Measurements from ENCODE around the gene TP53INP2. TPM values are rescaled to one million over a fixed set of nuclear protein-coding genes. Genes with fewer than 3 reads are reported as not detected.

The TP53INP2 gene
- polyA plus RNA-seq, 1 of the 3 experiments (the other 2 are of a cell fraction): 6.4 TPM

DNA sequence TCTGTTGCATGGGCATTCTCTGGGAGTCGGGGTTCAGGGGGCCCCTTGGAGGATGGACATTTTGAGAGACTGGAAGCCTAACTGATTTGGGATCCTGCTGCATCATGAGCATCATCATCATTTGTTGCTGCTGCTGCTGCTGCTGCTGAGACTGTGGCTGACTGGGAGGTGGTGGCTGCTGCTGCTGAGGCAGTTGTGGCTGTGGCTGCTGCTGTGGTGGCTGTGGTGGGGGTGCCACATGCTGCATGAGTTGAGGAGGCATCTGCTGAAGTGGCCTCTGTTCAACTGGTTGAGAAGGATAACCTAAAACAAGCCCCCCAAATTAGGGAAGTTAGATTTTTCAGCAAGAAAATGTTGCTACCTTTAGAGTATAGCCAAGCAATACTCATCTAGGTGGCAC is 38.9 kb downstream of the TP53INP2 start:
- TF ChIP-seq TCF12 (IDR thresholded peaks at IDR 0.05): no peak
- TF ChIP-seq, protein P1, sequence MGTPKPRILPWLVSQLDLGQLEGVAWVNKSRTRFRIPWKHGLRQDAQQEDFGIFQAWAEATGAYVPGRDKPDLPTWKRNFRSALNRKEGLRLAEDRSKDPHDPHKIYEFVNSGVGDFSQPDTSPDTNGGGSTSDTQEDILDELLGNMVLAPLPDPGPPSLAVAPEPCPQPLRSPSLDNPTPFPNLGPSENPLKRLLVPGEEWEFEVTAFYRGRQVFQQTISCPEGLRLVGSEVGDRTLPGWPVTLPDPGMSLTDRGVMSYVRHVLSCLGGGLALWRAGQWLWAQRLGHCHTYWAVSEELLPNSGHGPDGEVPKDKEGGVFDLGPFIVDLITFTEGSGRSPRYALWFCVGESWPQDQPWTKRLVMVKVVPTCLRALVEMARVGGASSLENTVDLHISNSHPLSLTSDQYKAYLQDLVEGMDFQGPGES (IDR thresholded peaks at IDR 0.05; ENCODE audit: low read depth, low read length): no peak
- no peak for TF ChIP-seq TAF1 (IDR thresholded peaks at IDR 0.05; ENCODE audit: borderline replicate concordance, low read depth, low read length)
- TF ChIP-seq MXI1 (IDR thresholded peaks at IDR 0.05; ENCODE audit: low read depth, low read length): no peak
- TF ChIP-seq YY1 (IDR thresholded peaks at IDR 0.05; ENCODE audit: low read depth): no peak
- TF ChIP-seq RCOR1 (IDR thresholded peaks at IDR 0.05; ENCODE audit: low read length): no peak
- no peak for TF ChIP-seq ELF1 (IDR thresholded peaks at IDR 0.05)
- no peak for TF ChIP-seq MEF2A (IDR thresholded peaks at IDR 0.05; ENCODE audit: borderline replicate concordance, low read depth)
- no peak for TF ChIP-seq FOSL2 (IDR thresholded peaks at IDR 0.05; ENCODE audit: borderline replicate concordance, low read depth)
- TF ChIP-seq, protein P2, sequence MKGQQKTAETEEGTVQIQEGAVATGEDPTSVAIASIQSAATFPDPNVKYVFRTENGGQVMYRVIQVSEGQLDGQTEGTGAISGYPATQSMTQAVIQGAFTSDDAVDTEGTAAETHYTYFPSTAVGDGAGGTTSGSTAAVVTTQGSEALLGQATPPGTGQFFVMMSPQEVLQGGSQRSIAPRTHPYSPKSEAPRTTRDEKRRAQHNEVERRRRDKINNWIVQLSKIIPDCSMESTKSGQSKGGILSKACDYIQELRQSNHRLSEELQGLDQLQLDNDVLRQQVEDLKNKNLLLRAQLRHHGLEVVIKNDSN (IDR thresholded peaks at IDR 0.05; ENCODE audit: borderline replicate concordance, low read depth): no peak
- TF ChIP-seq SIN3A (IDR thresholded peaks at IDR 0.05; ENCODE audit: borderline replicate concordance, low read depth, low read length): no peak
- no peak for TF ChIP-seq SMC3 (IDR thresholded peaks at IDR 0.05; ENCODE audit: low read depth, low read length)
- TF ChIP-seq RAD21 (IDR thresholded peaks at IDR 0.05; ENCODE audit: low read length): no peak
- TF ChIP-seq GABPA (IDR thresholded peaks at IDR 0.05; ENCODE audit: low read depth): no peak
- TF ChIP-seq, protein P3, sequence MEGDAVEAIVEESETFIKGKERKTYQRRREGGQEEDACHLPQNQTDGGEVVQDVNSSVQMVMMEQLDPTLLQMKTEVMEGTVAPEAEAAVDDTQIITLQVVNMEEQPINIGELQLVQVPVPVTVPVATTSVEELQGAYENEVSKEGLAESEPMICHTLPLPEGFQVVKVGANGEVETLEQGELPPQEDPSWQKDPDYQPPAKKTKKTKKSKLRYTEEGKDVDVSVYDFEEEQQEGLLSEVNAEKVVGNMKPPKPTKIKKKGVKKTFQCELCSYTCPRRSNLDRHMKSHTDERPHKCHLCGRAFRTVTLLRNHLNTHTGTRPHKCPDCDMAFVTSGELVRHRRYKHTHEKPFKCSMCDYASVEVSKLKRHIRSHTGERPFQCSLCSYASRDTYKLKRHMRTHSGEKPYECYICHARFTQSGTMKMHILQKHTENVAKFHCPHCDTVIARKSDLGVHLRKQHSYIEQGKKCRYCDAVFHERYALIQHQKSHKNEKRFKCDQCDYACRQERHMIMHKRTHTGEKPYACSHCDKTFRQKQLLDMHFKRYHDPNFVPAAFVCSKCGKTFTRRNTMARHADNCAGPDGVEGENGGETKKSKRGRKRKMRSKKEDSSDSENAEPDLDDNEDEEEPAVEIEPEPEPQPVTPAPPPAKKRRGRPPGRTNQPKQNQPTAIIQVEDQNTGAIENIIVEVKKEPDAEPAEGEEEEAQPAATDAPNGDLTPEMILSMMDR (IDR thresholded peaks at IDR 0.05): no peak
- no peak for TF ChIP-seq GATA2 (CRISPR knock-in tag; IDR thresholded peaks at IDR 0.05)
- peaks cover 46 to 83% of the 10 kb centered on the region in 2 experiments for H3K36me3 ChIP-seq (replicated peaks in 1 of 2; ENCODE audit: control insufficient read depth in 1 of 2, insufficient read depth in 2 of 2, low read length in 1 of 2)
- H3K27ac ChIP-seq (ENCODE audit: low read depth in 2 of 2, low read length in 1 of 2): no peak overlapping the region
- ChIA-PET CTCF (no interaction called here), POLR2A (no interaction called here)
- no peaks in the 10 kb centered on the region for H3F3A ChIP-seq (replicated peaks; ENCODE audit: insufficient read depth)
- no peak overlapping the region for H3K4me3 ChIP-seq (ENCODE audit: low read depth in 2 of 2, low read length in 1 of 2)
- H3K27me3 ChIP-seq (ENCODE audit: insufficient read depth): no peaks in the 10 kb centered on the region
- no peak for DNase-seq
- no peak overlapping the region for H3K4me2 ChIP-seq
- no peaks in the 10 kb centered on the region for H3K79me2 ChIP-seq (ENCODE audit: insufficient read depth)
- no peaks in the 10 kb centered on the region for H3K9me2 ChIP-seq
- no CpG with 5 or more reads among the region's 1 CpG for WGBS (ENCODE audit: low lambda C conversion rate)
- no peaks in the 10 kb centered on the region for H3K4me1 ChIP-seq (ENCODE audit: control insufficient read depth in 1 of 2, insufficient read depth in 2 of 2, low read depth in 1 of 2, low read length in 1 of 2)
- H4K20me1 ChIP-seq (ENCODE audit: insufficient read depth): no peaks in the 10 kb centered on the region
- no peak overlapping the region for H3K9ac ChIP-seq
- H2AFZ ChIP-seq (ENCODE audit: low read depth): no peak overlapping the region
- no peaks in the 10 kb centered on the region for H3K9me3 ChIP-seq

DNA sequence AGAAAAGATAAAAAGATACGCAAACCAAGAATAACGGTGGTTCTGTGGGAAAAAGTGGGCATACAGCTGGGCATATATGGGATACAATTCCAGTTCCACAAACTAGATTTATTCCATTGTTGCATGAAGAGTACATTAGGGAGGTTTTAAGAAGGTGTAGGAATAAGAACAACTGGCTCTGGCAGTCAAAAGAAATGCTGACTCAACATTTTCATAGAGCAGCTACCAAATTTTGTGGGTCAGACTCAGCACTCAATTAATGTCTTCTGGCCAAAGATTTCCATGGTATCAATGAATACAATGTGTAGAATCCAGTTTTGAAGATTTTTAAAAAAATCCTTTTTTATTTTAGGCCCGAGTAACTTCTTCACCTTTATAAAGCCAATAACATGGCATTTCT is 40.2 kb downstream of the TP53INP2 start:
- DNase-seq: no peak
- TF ChIP-seq RCOR1 (IDR thresholded peaks at IDR 0.05; ENCODE audit: low read length) (no peak), MEF2A (IDR thresholded peaks at IDR 0.05; ENCODE audit: borderline replicate concordance, low read depth) (no peak), RAD21 (IDR thresholded peaks at IDR 0.05; ENCODE audit: low read length) (no peak), POLR2AphosphoS5 (IDR thresholded peaks at IDR 0.05; ENCODE audit: low read depth, low read length) (no peak), NRF1 (IDR thresholded peaks at IDR 0.05; ENCODE audit: low read depth, low read length) (no peak), GABPA (IDR thresholded peaks at IDR 0.05; ENCODE audit: low read depth) (no peak), EZH2phosphoT487 (IDR thresholded peaks at IDR 0.05; ENCODE audit: borderline replicate concordance, low read depth) (no peak), JUND (IDR thresholded peaks at IDR 0.05) (no peak), MXI1 (IDR thresholded peaks at IDR 0.05; ENCODE audit: low read depth, low read length) (no peak)
- TF ChIP-seq, protein P4, sequence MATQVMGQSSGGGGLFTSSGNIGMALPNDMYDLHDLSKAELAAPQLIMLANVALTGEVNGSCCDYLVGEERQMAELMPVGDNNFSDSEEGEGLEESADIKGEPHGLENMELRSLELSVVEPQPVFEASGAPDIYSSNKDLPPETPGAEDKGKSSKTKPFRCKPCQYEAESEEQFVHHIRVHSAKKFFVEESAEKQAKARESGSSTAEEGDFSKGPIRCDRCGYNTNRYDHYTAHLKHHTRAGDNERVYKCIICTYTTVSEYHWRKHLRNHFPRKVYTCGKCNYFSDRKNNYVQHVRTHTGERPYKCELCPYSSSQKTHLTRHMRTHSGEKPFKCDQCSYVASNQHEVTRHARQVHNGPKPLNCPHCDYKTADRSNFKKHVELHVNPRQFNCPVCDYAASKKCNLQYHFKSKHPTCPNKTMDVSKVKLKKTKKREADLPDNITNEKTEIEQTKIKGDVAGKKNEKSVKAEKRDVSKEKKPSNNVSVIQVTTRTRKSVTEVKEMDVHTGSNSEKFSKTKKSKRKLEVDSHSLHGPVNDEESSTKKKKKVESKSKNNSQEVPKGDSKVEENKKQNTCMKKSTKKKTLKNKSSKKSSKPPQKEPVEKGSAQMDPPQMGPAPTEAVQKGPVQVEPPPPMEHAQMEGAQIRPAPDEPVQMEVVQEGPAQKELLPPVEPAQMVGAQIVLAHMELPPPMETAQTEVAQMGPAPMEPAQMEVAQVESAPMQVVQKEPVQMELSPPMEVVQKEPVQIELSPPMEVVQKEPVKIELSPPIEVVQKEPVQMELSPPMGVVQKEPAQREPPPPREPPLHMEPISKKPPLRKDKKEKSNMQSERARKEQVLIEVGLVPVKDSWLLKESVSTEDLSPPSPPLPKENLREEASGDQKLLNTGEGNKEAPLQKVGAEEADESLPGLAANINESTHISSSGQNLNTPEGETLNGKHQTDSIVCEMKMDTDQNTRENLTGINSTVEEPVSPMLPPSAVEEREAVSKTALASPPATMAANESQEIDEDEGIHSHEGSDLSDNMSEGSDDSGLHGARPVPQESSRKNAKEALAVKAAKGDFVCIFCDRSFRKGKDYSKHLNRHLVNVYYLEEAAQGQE (IDR thresholded peaks at IDR 0.05; ENCODE audit: low read depth, low read length): no peak
- TF ChIP-seq, protein P2 (IDR thresholded peaks at IDR 0.05; ENCODE audit: borderline replicate concordance, low read depth): no peak

More for the DNA sequence above, 40.2 kb downstream of the TP53INP2 start:
- H3K27me3 ChIP-seq (ENCODE audit: insufficient read depth): no peaks in the 10 kb centered on the region
- H3K9me2 ChIP-seq: no peaks in the 10 kb centered on the region
- H3K4me2 ChIP-seq: no peak overlapping the region
- H3K4me3 ChIP-seq (ENCODE audit: low read depth in 2 of 2, low read length in 1 of 2): no peak overlapping the region
- no peak overlapping the region for H2AFZ ChIP-seq (ENCODE audit: low read depth)
- POLR2A ChIA-PET: no interaction called here
- no peak overlapping the region for H3K9ac ChIP-seq
- WGBS (ENCODE audit: low lambda C conversion rate): 98% methylated on average over 3 of the region's 3 CpGs
- no peaks in the 10 kb centered on the region for H4K20me1 ChIP-seq (ENCODE audit: insufficient read depth)
- H3F3A ChIP-seq (replicated peaks; ENCODE audit: insufficient read depth): no peaks in the 10 kb centered on the region
- H3K79me2 ChIP-seq (ENCODE audit: insufficient read depth): no peaks in the 10 kb centered on the region
- no peaks in the 10 kb centered on the region for H3K4me1 ChIP-seq (ENCODE audit: control insufficient read depth in 1 of 2, insufficient read depth in 2 of 2, low read depth in 1 of 2, low read length in 1 of 2)
- peaks cover 52 to 88% of the 10 kb centered on the region in 2 experiments for H3K36me3 ChIP-seq (replicated peaks in 1 of 2; ENCODE audit: control insufficient read depth in 1 of 2, insufficient read depth in 2 of 2, low read length in 1 of 2)
- CTCF ChIA-PET: interaction anchor here (1.5 kb wide), 1 partner anchor 25 kb away, joined by 3 read pairs; no protein-coding TSS in a partner anchor
- no peaks in the 10 kb centered on the region for H3K9me3 ChIP-seq
- H3K27ac ChIP-seq (ENCODE audit: low read depth in 2 of 2, low read length in 1 of 2): no peak overlapping the region
